ENCODE measurements around the gene GPR3. TPM values are rescaled to one million over a fixed set of nuclear protein-coding genes. Genes with fewer than 3 reads are reported as not detected.

GPR3 gene
- total and polyA plus RNA-seq, 10 of the 15 experiments (the other 5 are each of a cell fraction or from before 2014, with no cell fraction given) = 0.33 to 1.4 (median 0.63) TPM; not detected in 3

GRCh38 chr1:27402349-27402754 is 9.9 kb downstream of the GPR3 start (continued):
- TF ChIP-seq NKRF (conservative IDR thresholded peaks at IDR 0.05) = no peak
- TF ChIP-seq HDGF (IDR thresholded peaks at IDR 0.05) = no peak
- no peak for TF ChIP-seq SIN3A (IDR thresholded peaks at IDR 0.05; ENCODE audit: low read depth, low read length)
- no peak for TF ChIP-seq MXI1 (IDR thresholded peaks at IDR 0.05; ENCODE audit: low read depth, low read length)
- TF ChIP-seq KDM1A (IDR thresholded peaks at IDR 0.05; ENCODE audit: borderline replicate concordance) = no peak
- TF ChIP-seq CEBPZ (IDR thresholded peaks at IDR 0.05; ENCODE audit: low read depth, low read length) = no peak
- no peak for TF ChIP-seq FOXK2 (IDR thresholded peaks at IDR 0.05)
- peak; percentile 37 to 48 (median 43); a peak in 4 of 6 replicates for TF ChIP-seq CTCF (IDR thresholded peaks at IDR 0.05 in 2 of 3, conservative IDR thresholded peaks at IDR 0.05 in 1 of 3; ENCODE audit: control insufficient read depth in 2 of 3, extremely low read depth in 1 of 3, insufficient read depth in 1 of 3, low read depth in 3 of 3, low read length in 3 of 3)
- TF ChIP-seq NFXL1 (IDR thresholded peaks at IDR 0.05; ENCODE audit: borderline replicate concordance) = no peak
- no peak for TF ChIP-seq CHD1 (IDR thresholded peaks at IDR 0.05; ENCODE audit: low read depth, low read length)
- TF ChIP-seq YBX1 (IDR thresholded peaks at IDR 0.05) = no peak
- no peak for TF ChIP-seq CBX5 (IDR thresholded peaks at IDR 0.05; ENCODE audit: low read depth)
- 0 out of 2 replicates have a peak, but pooled peaks have one; percentile 9 for TF ChIP-seq YY1 (IDR thresholded peaks at IDR 0.05; ENCODE audit: low read depth, low read length)
- TF ChIP-seq PBX3 (IDR thresholded peaks at IDR 0.05; ENCODE audit: insufficient replicate concordance, low read depth, low read length) = no peak
- no peak for TF ChIP-seq STAT3 (IDR thresholded peaks at IDR 0.05; ENCODE audit: low read depth, low read length)
- TF ChIP-seq ZNF274 (IDR thresholded peaks at IDR 0.05; ENCODE audit: insufficient read depth, insufficient read length) = no peak
- TF ChIP-seq RBBP5 (conservative IDR thresholded peaks at IDR 0.05) = no peak
- no peak for TF ChIP-seq HSF1 (IDR thresholded peaks at IDR 0.05; ENCODE audit: low read depth, low read length)
